Gastroesophageal sphincter (tissue), 4 donors: Measurements from ENCODE around the gene KRT71. TPM values are rescaled to one million over a fixed set of nuclear protein-coding genes. Genes with fewer than 3 reads are reported as not detected.

Source experiments
- ATAC-seq: fragments of 150-250 bp; one replicate; pipeline ENCODE4 v1.9.1; 2016; ENCODE audit warnings: mild to moderate bottlenecking, moderate library complexity
- H3K27ac ChIP-seq, 4 donors: fragments of 200-600 bp; sonication (generic) in 3 of 4; 1 replicate in 3 of 4; 2 replicates in 1 of 4; pipeline ENCODE4 v1.5.1; 2016 to 2019
- H3K27me3 ChIP-seq: fragments of 200-600 bp; sonication (generic); one replicate; pipeline ENCODE4 v1.5.1; 2019
- H3K36me3 ChIP-seq, 2 donors: fragments of 200-600 bp; sonication (generic); one replicate each; pipeline ENCODE4 v1.5.1; 2019; ENCODE audit warnings: control low read depth in 1 of 2
- H3K4me1 ChIP-seq, 3 donors: fragments of 200-600 bp; sonication (generic); 1 replicate in 2 of 3; 2 replicates in 1 of 3; pipeline ENCODE4 v1.5.1; 2016 to 2019; ENCODE audit warnings: control low read depth in 2 of 3
- H3K4me3 ChIP-seq, 2 donors: fragments of 200-600 bp; sonication (generic); one replicate each; pipeline ENCODE4 v1.5.1; 2019; ENCODE audit warnings: mild to moderate bottlenecking in 1 of 2, moderate library complexity in 1 of 2
- H3K9me3 ChIP-seq, 3 donors: fragments of 200-600 bp; sonication (generic); one replicate each; pipeline ENCODE4 v1.5.1; 2017 to 2019; ENCODE audit warnings: control low read depth in 2 of 3
- CTCF ChIP-seq, 4 experiments: fragments of 200-600 bp in 2 of 4; fragments of 450-650 bp in 2 of 4; sonication (generic) in 1 of 4; IDR thresholded peaks; one replicate each; pipeline ENCODE4 v1.5.1; 2017 to 2019; ENCODE audit warnings: antibody characterized with exemption in 4 of 4, mild to moderate bottlenecking in 2 of 4, moderate library complexity in 2 of 4
- EP300 ChIP-seq: sonication (generic); formaldehyde crosslinking; IDR thresholded peaks from one replicate; pipeline ENCODE4 v1.6.1; 2017; ENCODE audit warnings: antibody characterized with exemption, mild to moderate bottlenecking
- POLR2A ChIP-seq, 2 donors: fragments of 450-650 bp; IDR thresholded peaks; one replicate each; pipeline ENCODE4 v1.6.1; 2017; ENCODE audit warnings: antibody characterized with exemption in 2 of 2, mild to moderate bottlenecking in 2 of 2, moderate library complexity in 1 of 2
- POLR2AphosphoS5 ChIP-seq: sonication (generic); formaldehyde crosslinking; IDR thresholded peaks from one replicate; pipeline ENCODE4 v1.6.1; 2017; ENCODE audit warnings: antibody characterized with exemption
- WGBS, 2 donors: methylation state at CpG; one replicate each; pipeline ENCODE4 v1.1.5; 2018; ENCODE audit warnings: low coverage in 1 of 2; 5-methylcytosine and 5-hydroxymethylcytosine counted together
- total RNA-seq, 4 donors: library from RNA; depleted of rRNA; stranded (reverse); fragments of >200 nt; gene quantifications; one replicate each; pipeline ENCODE4 v1.1.0, GENCODE V29; 2016

The KRT71 gene
- total RNA-seq, 4 donors from 2014 or later, result not detected

GRCh38 chr12:52518574-52519386 lies 34.2 kb downstream of the KRT71 start:
- Histone ChIP-seq H3K27me3 (peaks cover 11% of the 10 kb centered on the region), H3K4me3 (no peak overlapping the region), H3K9me3 (no peaks in the 10 kb centered on the region), H3K4me1 (no peaks in the 10 kb centered on the region), H3K27ac (no peak overlapping the region), H3K36me3 (no peaks in the 10 kb centered on the region)
- WGBS, 2 donors, result 79% methylated on average over 5 of the region's 8 CpGs; no CpG with 5 or more reads in 1 of the 2 donors
- no peak for ATAC-seq
- TF ChIP-seq EP300 (no peak), CTCF (IDR thresholded peaks at IDR 0.05) (no peak), POLR2AphosphoS5 (no peak), POLR2A (IDR thresholded peaks at IDR 0.05) (no peak)

GRCh38 chr12:52517888-52518287 lies 35.1 kb downstream of the KRT71 start:
- no peaks in the 10 kb centered on the region for H3K36me3 ChIP-seq
- no peak for ATAC-seq
- 80 to 93% methylated on average over 3 to 5 of the region's 5 CpGs for WGBS, 2 donors
- no peaks in the 10 kb centered on the region for H3K4me1 ChIP-seq
- H3K9me3 ChIP-seq, result no peaks in the 10 kb centered on the region
- H3K4me3 ChIP-seq, result no peak overlapping the region
- no peak for TF ChIP-seq POLR2AphosphoS5
- TF ChIP-seq EP300, result no peak
- no peak for TF ChIP-seq CTCF (IDR thresholded peaks at IDR 0.05)
- H3K27ac ChIP-seq, result no peak overlapping the region
- peaks cover 11% of the 10 kb centered on the region for H3K27me3 ChIP-seq

- H3K9me3 ChIP-seq, result no peaks in the 10 kb centered on the region
- 73 to 92% methylated on average over 6 to 11 of the region's 14 CpGs for WGBS, 2 donors
- no peaks in the 10 kb centered on the region for H3K4me1 ChIP-seq
- TF ChIP-seq POLR2A (IDR thresholded peaks at IDR 0.05), result no peak
- TF ChIP-seq EP300, result no peak
- no peak for TF ChIP-seq POLR2AphosphoS5
- no peak for TF ChIP-seq CTCF (IDR thresholded peaks at IDR 0.05)
- ATAC-seq, result no peak
- H3K36me3 ChIP-seq, result no peaks in the 10 kb centered on the region
- H3K27ac ChIP-seq, result no peak overlapping the region
- peaks cover 11% of the 10 kb centered on the region for H3K27me3 ChIP-seq
- H3K4me3 ChIP-seq, result no peak overlapping the region
Observed at GRCh38 chr12:52517005-52517835, 35.7 kb downstream of the KRT71 start.

GRCh38 chr12:52515927-52516831 lies 36.8 kb downstream of the KRT71 start:
- Histone ChIP-seq H3K36me3 (no peaks in the 10 kb centered on the region), H3K27ac (no peak overlapping the region), H3K27me3 (peaks cover 11% of the 10 kb centered on the region), H3K4me1 (no peaks in the 10 kb centered on the region), H3K9me3 (no peaks in the 10 kb centered on the region), H3K4me3 (no peak overlapping the region)
- no peak for ATAC-seq
- no peak for TF ChIP-seq CTCF (IDR thresholded peaks at IDR 0.05)
- 57 to 67% methylated on average over 1 to 5 of the region's 15 CpGs for WGBS, 2 donors
